Erythroblast (primary cell): ENCODE results near the gene ATG2B.

Experiments
- GATA1 ChIP-seq: IDR thresholded peaks from 2 replicates; pipeline ENCODE4 v1.6.1; 2011; ENCODE audit warnings: low read depth, mild to moderate bottlenecking, control low read depth, low read length, moderate library complexity
- POLR2A ChIP-seq: IDR thresholded peaks from 2 replicates; pipeline ENCODE4 v1.6.1; 2011; ENCODE audit warnings: mild to moderate bottlenecking, low read length

DNA sequence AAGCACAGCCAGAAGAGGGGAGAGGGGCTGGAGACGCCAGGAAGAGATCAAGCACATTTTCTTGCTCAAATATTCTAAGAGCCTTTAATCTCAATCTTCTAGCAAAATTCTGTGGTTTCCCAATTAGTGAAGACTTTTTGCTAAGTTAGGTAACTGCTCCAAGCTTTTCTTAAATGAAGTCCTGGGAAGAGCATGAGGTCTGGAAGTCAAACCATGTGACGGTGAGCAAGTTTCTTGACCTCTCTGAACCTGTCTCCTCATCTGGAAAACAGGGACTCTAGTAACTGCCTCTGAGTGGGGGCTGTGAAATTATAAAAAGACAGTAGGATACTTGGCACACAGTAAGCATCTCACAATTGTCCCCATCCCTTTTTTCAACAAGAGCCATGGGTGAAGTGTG is 83.0 kb downstream of the ATG2B start:
- TF ChIP-seq POLR2A (no peak), GATA1 (no peak)
